Measurements from ENCODE around the gene RIBC2. TPM values are rescaled to one million over a fixed set of nuclear protein-coding genes. Genes with fewer than 3 reads are reported as not detected.

Gene RIBC2
- total RNA-seq, 2 experiments from 2014 or later: 4.8 to 7.0 TPM

DNA sequence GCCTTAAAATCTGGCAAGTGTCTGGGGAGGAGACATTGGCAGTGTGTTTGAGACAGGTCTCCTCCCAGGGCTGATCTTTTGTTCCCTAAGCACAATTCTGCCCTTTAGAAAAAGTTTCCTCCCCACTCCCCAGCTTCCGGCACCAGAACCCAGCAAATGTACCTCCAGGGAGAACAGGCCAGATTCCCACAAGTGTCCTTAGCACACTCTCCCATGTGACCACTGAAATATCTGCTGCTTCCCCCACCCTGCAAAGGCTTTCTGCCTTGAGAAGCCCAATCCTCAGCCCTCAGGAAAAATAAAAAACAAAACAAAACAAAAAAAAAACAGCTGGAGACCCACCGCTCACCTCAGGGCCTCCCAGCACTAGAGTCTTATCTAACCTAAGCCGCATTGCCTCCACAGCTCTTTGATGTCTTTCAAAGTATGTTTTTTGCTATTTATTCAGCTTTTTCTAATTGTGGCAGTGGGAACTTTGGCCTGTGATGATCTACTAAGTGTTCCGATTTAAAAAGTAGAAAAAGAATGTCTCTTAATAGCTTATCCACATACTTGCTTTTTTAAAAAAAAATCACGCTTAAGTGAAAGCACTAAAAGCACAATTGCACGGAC lies 60.2 kb downstream of the RIBC2 start:
- H3K27me3 Mint-ChIP-seq: peaks cover 6% of the 10 kb centered on the region
- CTCF ChIA-PET: no interaction called here

DNA sequence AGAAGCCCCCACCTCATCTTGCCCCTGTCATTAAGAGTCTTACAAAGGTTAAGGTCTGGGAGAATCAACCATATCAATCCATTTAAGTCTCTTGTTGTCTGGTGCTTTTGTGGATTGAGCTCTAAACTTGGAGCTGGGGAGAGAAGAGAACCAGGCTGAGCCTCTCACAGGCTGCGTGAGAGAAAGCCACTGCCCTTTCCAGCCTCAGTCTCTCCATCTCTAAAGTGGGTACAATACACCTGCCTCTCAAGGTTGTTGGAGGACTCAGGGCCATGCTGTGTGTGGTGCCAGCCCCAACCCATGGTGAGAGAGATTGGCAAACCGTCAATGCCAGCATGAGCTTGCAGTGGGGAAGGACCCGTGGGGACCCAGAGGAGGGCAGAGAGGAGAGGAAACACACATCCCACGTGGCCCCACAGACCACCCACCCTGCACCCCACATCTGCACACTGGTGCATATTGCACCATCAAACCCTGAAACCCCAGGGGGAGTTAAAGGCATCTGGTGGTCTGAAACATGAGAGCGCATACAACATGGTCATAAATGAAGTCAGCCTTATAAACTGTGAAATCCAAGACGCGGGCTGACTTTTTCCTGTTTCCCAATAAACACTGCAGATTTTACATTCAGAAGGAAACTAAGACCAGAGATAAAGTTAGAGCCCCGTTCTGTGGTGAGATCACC lies 61.7 kb downstream of the RIBC2 start:
- POLR2A ChIA-PET: no interaction called here
- H3K27ac Mint-ChIP-seq: no peak overlapping the region

More for the DNA sequence above, 60.2 kb downstream of the RIBC2 start:
- DNase-seq: no peak
- Mint-ChIP-seq H3K36me3 (ENCODE audit: low read depth) (no peaks in the 10 kb centered on the region), H3K9me3 (no peaks in the 10 kb centered on the region), H3K4me3 (no peak overlapping the region), H3K27ac (no peak overlapping the region), H3K4me1 (no peaks in the 10 kb centered on the region)
- POLR2A ChIA-PET: no interaction called here

DNA sequence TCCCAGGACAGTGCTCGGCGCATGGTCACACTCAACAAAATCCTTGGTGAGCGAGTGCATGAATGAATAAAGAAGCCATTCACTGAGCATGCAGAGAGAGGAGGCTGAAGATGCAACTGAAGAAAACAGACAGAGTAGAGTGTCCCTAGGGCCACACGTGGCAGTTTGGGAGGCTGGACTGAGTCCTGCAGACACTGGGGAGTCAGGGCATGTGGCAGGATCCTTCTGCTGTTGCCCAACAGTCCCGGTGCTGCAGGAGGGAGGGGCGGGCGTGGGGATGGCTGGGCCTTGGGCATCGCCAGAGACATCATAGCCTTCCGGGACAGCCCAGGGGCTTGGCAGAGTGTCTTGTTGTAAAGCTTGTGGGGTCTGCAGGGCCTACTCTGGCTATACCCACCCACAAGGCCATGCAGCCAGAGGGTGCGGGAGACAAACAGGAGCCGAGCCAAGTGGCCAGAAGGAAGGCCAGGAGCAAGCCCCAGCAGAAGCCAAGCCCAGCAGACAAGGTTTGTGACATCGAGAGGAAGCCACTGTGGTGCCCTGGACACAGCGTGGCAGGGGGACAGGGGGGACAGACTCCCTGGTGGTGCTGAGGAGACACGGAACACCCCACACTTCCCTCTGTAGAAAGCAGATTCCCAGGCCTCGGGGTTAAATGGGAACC lies 62.5 kb downstream of the RIBC2 start:
- Mint-ChIP-seq H3K4me3 (no peak overlapping the region), H3K36me3 (ENCODE audit: low read depth) (no peaks in the 10 kb centered on the region), H3K4me1 (no peaks in the 10 kb centered on the region), H3K27ac (no peak overlapping the region), H3K9me3 (no peaks in the 10 kb centered on the region), H3K27me3 (peaks cover 6% of the 10 kb centered on the region)
- POLR2A ChIA-PET: no interaction called here
- CTCF ChIA-PET: no interaction called here
- DNase-seq: no peak

More for the DNA sequence above, 61.7 kb downstream of the RIBC2 start:
- peaks cover 6% of the 10 kb centered on the region for H3K27me3 Mint-ChIP-seq
- no peaks in the 10 kb centered on the region for H3K4me1 Mint-ChIP-seq
- no peak for DNase-seq
- no peaks in the 10 kb centered on the region for H3K9me3 Mint-ChIP-seq
- H3K36me3 Mint-ChIP-seq (ENCODE audit: low read depth): no peaks in the 10 kb centered on the region
- no peak overlapping the region for H3K4me3 Mint-ChIP-seq
- CTCF ChIA-PET: no interaction called here

DNA sequence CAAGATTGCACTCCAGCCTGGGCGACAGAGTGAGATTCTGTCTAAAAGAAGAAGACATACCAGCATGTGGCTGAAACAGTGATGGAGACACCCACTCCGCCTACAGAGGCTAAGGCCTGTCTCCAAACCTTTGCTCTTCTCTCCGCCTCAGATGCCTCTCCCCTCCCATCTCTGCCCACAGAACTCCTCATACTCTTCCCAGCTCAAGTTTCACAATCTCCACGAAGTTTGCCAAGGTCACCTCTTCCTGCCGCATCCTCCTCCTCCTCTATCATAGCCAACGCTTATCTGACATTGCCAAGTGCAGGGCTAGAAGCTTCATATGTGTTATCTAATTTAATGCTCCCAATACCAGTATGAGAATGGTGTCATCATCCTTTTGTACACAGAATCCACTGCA lies 63.3 kb downstream of the RIBC2 start:
- no peak for DNase-seq
- no peaks in the 10 kb centered on the region for H3K9me3 Mint-ChIP-seq
- H3K4me3 Mint-ChIP-seq: no peak overlapping the region
- H3K4me1 Mint-ChIP-seq: no peaks in the 10 kb centered on the region
- peaks cover 6% of the 10 kb centered on the region for H3K27me3 Mint-ChIP-seq
- no peak overlapping the region for H3K27ac Mint-ChIP-seq
- H3K36me3 Mint-ChIP-seq (ENCODE audit: low read depth): no peaks in the 10 kb centered on the region
- CTCF ChIA-PET: no interaction called here
- POLR2A ChIA-PET: no interaction called here

DNA sequence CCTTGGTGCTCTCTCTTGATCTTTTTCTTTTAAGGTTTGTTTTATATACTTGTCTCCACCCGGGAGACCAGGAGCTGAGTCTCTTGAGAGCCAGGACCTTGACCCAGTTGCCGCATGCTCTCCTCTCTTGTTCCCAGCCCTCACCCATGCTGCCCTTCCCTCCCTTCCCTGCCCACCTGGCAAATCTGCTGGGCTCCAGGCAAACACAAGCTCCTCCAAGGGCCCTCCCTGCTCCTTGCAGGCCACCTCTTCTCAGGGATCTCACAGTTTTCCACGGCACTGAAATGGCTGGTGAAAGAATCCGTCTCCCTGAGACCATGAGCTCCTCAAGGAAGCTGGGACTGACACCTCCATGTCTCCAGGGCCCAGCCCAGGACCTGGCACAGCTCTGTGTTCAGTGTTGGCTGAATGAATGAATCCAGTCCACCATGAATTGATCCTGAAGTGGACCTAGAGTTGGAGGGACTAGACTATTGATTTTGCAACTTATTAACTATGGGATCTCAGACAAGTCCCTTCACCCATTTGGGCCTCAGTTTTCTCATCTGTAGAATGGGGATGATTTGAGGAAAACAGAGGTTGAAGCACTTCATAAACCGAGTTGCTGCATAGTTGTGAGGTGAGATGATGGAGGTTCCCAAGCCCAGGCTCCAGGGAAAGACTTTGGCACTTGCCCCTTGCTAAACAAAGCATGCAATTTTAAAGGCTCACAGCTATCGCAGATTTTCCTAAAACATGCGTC lies 64.0 kb downstream of the RIBC2 start:
- no peaks in the 10 kb centered on the region for H3K36me3 Mint-ChIP-seq (ENCODE audit: low read depth)
- peaks cover 6% of the 10 kb centered on the region for H3K27me3 Mint-ChIP-seq
- POLR2A ChIA-PET: no interaction called here

DNA sequence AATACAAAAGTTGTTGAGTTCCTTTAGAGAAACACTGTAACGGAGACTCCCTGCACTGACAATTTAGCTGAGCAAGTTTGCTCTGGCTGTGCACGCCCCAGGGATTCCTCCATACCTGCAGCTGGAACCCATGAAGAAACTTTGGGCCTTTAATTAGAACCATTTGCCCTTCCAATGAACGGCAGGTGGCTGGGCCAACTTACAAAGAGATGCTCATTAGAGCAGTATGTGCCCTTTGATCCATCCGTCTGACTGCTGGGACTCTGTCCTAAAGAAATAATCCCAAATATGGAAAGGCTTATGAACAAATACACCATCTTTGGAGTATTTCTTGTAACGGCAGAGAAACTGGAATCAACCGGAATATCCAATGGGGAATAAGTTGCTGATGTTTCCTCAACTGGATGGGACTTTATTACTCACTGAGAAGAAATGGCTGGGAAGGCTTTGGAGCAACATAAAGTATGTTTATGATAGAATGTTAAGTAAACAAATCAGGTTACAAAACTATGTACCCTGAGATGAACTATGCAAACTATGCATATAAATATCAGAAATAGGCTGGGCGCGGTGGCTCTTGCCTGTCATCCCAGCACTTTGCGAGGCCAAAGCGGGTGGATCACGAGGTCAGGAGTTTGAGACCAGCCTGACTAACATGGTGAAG lies 64.7 kb downstream of the RIBC2 start:
- no peaks in the 10 kb centered on the region for H3K9me3 Mint-ChIP-seq
- ChIA-PET POLR2A (no interaction called here), CTCF (no interaction called here)
- H3K36me3 Mint-ChIP-seq (ENCODE audit: low read depth): no peaks in the 10 kb centered on the region
- H3K4me1 Mint-ChIP-seq: no peaks in the 10 kb centered on the region
- H3K27ac Mint-ChIP-seq: no peak overlapping the region
- no peak overlapping the region for H3K4me3 Mint-ChIP-seq
- peaks cover 6% of the 10 kb centered on the region for H3K27me3 Mint-ChIP-seq
- no peak for DNase-seq

More for the DNA sequence above, 64.0 kb downstream of the RIBC2 start:
- CTCF ChIA-PET: no interaction called here
- Mint-ChIP-seq H3K4me1 (no peaks in the 10 kb centered on the region), H3K4me3 (no peak overlapping the region), H3K9me3 (no peaks in the 10 kb centered on the region), H3K27ac (no peak overlapping the region)
- DNase-seq: no peak

DNA sequence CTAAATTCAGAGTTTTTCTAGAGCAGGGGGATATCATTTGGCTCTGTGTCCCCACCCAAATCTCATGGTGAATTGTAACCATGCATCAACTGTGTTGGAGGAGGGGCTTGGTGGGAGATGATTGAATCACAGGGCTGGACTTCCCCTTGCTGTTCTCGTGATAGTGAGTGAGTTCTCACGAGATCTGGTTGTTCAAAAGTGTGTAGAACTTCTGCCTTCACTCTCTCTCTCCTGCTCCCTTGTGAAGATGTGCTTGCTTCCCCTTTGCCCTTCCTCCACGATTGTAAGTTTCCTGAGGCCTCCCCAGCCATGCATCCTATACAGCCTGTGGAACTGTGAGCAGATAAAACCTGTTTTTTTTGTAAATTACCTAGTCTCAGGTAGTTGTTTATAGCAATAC lies 67.2 kb downstream of the RIBC2 start:
- CTCF ChIA-PET: no interaction called here
- POLR2A ChIA-PET: no interaction called here
- Mint-ChIP-seq H3K4me1 (no peaks in the 10 kb centered on the region), H3K36me3 (ENCODE audit: low read depth) (no peaks in the 10 kb centered on the region), H3K27ac (no peak overlapping the region), H3K9me3 (no peaks in the 10 kb centered on the region), H3K4me3 (no peak overlapping the region), H3K27me3 (peaks cover 4% of the 10 kb centered on the region)
- DNase-seq: no peak

DNA sequence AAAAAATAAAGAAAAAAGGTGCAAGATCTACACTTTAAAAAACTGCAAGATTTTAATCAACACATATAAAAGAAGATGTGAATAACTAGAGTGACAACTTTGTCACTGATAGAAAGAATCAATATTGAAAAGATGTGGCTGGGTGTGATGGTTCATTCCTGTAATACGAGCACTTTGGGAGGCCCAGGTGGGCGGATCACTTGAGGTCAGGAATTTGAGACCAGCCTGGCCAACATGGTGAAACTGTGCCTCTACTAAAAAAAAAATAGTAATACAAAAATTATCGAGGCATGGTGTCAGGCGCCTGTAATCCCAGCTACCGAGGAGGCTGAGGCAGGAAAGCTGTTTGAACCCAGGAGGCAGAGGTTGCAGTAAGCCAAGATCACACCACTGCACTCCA lies 68.2 kb downstream of the RIBC2 start:
- H3K4me3 Mint-ChIP-seq: no peak overlapping the region
- H3K27me3 Mint-ChIP-seq: peaks cover 4% of the 10 kb centered on the region
- POLR2A ChIA-PET: no interaction called here
- CTCF ChIA-PET: no interaction called here
- H3K36me3 Mint-ChIP-seq (ENCODE audit: low read depth): no peaks in the 10 kb centered on the region
- DNase-seq: no peak
- H3K4me1 Mint-ChIP-seq: no peaks in the 10 kb centered on the region
- no peaks in the 10 kb centered on the region for H3K9me3 Mint-ChIP-seq
- no peak overlapping the region for H3K27ac Mint-ChIP-seq

Other genes starting within 250 kb of the RIBC2 start
- 100 to 1,000 TPM; 180 to 183 TPM for gene NUP50, start 249.8 kb upstream of the RIBC2 start, total RNA-seq
- 10 to 100 TPM; 13.3 to 17.8 TPM for gene KIAA0930, start 172.8 kb upstream of the RIBC2 start, total RNA-seq
- not detected for gene UPK3A, start 128.7 kb upstream of the RIBC2 start, total RNA-seq
- gene FAM118A, start 103.8 kb upstream of the RIBC2 start, total RNA-seq: 10 to 100 TPM; 35.6 to 37.0 TPM
- under 1 TPM; 0.58 to 0.64 TPM for gene SMC1B, start 94 bp upstream of the RIBC2 start, total RNA-seq
- not detected for gene FBLN1, start 89.2 kb downstream of the RIBC2 start, total RNA-seq

All from activated CD4-positive, alpha-beta T cell treated with anti-CD3 and anti-CD28 coated beads, Interleukin-2, amount 10 ng/mL, durations not matched to agents 7 days and 5 days (primary cell).